A549 (cell line): ENCODE data around the gene SETBP1.

Experiments
- BCL3 ChIP-seq: fragments of >200 bp; sonication (Bioruptor Twin); formaldehyde crosslinking; IDR thresholded peaks from 3 replicates; pipeline ENCODE4 v1.6.1; 2016
- CHD2 ChIP-seq: fragments of 150-350 bp; IDR thresholded peaks from 2 replicates; pipeline ENCODE4 v1.6.1; 2014; ENCODE audit warnings: low read length; ENCODE audit not compliant: partially characterized antibody
- CTCF ChIP-seq: fragments of >200 bp; sonication (Bioruptor Twin); formaldehyde crosslinking; IDR thresholded peaks from 3 replicates; pipeline ENCODE4 v1.5.1; 2016
- ELK1 ChIP-seq: fragments of 150-350 bp; IDR thresholded peaks from 2 replicates; pipeline ENCODE4 v1.6.1; 2014; ENCODE audit warnings: low read depth, mild to moderate bottlenecking, low read length
- HDAC2 ChIP-seq: fragments of 200-600 bp; sonication (generic); IDR thresholded peaks from 2 replicates; pipeline ENCODE4 v1.6.1; 2016
- HMGXB4 ChIP-seq: fragments of 250-450 bp; sonication (Bioruptor Pico); IDR thresholded peaks from 2 replicates; pipeline ENCODE4 v1.5.0; 2021; ENCODE audit warnings: mild to moderate bottlenecking, moderate library complexity, borderline replicate concordance
- HOXA7 ChIP-seq: fragments of 250-450 bp; sonication (Bioruptor Pico); IDR thresholded peaks from 2 replicates; pipeline ENCODE4 v1.5.0; 2020; ENCODE audit warnings: mild to moderate bottlenecking, moderate library complexity
- MAFK ChIP-seq: fragments of 450-650 bp; IDR thresholded peaks from 2 replicates; pipeline ENCODE4 v1.6.1; 2014; ENCODE audit not compliant: partially characterized antibody
- PBX3 ChIP-seq: IDR thresholded peaks from 2 replicates; pipeline ENCODE4 v1.6.1; 2012
- POLR2A ChIP-seq: IDR thresholded peaks from 2 replicates; pipeline ENCODE4 v1.6.1; 2012; ENCODE audit warnings: mild to moderate bottlenecking, low read length
- REST ChIP-seq: fragments of 200-600 bp; sonication (generic); IDR thresholded peaks from 2 replicates; pipeline ENCODE4 v1.6.1; 2016; ENCODE audit warnings: antibody characterized with exemption, mild to moderate bottlenecking, moderate library complexity
- RFX5 ChIP-seq: fragments of 450-650 bp; IDR thresholded peaks from 2 replicates; pipeline ENCODE4 v1.7.1; 2014; ENCODE audit warnings: antibody characterized with exemption, mild to moderate bottlenecking, moderate library complexity
- SREBF2 ChIP-seq: fragments of 450-650 bp; IDR thresholded peaks from 2 replicates; pipeline ENCODE4 v1.6.1; 2014; ENCODE audit warnings: mild to moderate bottlenecking, moderate library complexity

- no peak for TF ChIP-seq HMGXB4 (CRISPR knock-in tag)
- TF ChIP-seq CTCF, result no peak
- TF ChIP-seq HDAC2, result no peak
- no peak for TF ChIP-seq POLR2A
- TF ChIP-seq ELK1, result no peak
- TF ChIP-seq CHD2, result no peak
- TF ChIP-seq REST, result no peak
- TF ChIP-seq HOXA7, result no peak
- TF ChIP-seq SREBF2, result no peak
- TF ChIP-seq PBX3, result no peak
- no peak for TF ChIP-seq BCL3
- no peak for TF ChIP-seq RFX5
- no peak for TF ChIP-seq MAFK
These were observed 379.0 kb downstream of the SETBP1 start for GRCh38 chr18:45059695-45060094.
